HepG2 (cell line): ENCODE results near the gene POLN. TPM values are rescaled to one million over a fixed set of nuclear protein-coding genes. Genes with fewer than 3 reads are reported as not detected.

Experiments used
- ATAC-seq: fragments of 200-7000 bp; cut with Tn5 transposase; 3 replicates; pipeline ENCODE4 v1.9.1; 2020; ENCODE audit warnings: mild to moderate bottlenecking, moderate library complexity
- BruUV-seq: library from RNA; stranded (reverse); fragments of 400-500 nt; replicated peaks from 2 replicates; lab custom pipeline; 2021; lab: Mats Ljungman, UMichigan
- CTCF ChIA-PET: fragments of 300-600 bp; formaldehyde crosslinking; extraction: SDS; loops from one replicate; lab custom pipeline; 2021; ENCODE audit warnings: low total read pairs, inconsistent platforms, low intra/inter-chr PET ratio; lab: Yijun Ruan, JAX
- POLR2A ChIA-PET: fragments of 350-600 bp; sonication (Branson Sonifier 250); formaldehyde crosslinking; loops from one replicate; lab custom pipeline; 2020; ENCODE audit warnings: antibody characterized with exemption, inconsistent platforms; lab: Yijun Ruan, JAX
- DNase-seq: peaks from one replicate; pipeline ENCODE4 v3.0.0-alpha.2; 2015; ENCODE audit warnings: low spot score
- FAIRE-seq: peaks from 3 replicates; lab custom pipeline; 2011; peaks lifted over from hg19 to GRCh38; lab: Jason Lieb, UNC
- H2AFZ ChIP-seq: one replicate; pipeline ENCODE4 v1.6.1; 2011; ENCODE audit warnings: low read length, inconsistent platforms
- H3K27ac ChIP-seq: fragments of 300-600 bp; 3 replicates; pipeline ENCODE4 v1.8.0; 2011; ENCODE audit warnings: mixed run types, mild to moderate bottlenecking, mixed read lengths, low read length, inconsistent platforms; ENCODE audit not compliant: insufficient read depth; ENCODE audit errors: extremely low read length
- H3K27me3 ChIP-seq, 2 experiments: fragments of 200-600 bp in 1 of 2; 2 replicates in 1 of 2; 3 replicates in 1 of 2; pipeline versions ENCODE4 v1.6.0 to v1.8.0; 2011; ENCODE audit warnings: low read length in 2 of 2, mild to moderate bottlenecking in 2 of 2, moderate library complexity in 2 of 2, inconsistent platforms in 1 of 2; ENCODE audit not compliant: insufficient read depth in 2 of 2, control insufficient read depth in 1 of 2
- H3K36me3 ChIP-seq, 2 experiments: fragments of 200-600 bp in 1 of 2; replicated peaks in 1 of 2; 2 replicates in 1 of 2; 3 replicates in 1 of 2; pipeline versions ENCODE4 v1.5.1 to v1.8.0; 2011; ENCODE audit warnings: low read length in 2 of 2, inconsistent platforms in 1 of 2; ENCODE audit not compliant: insufficient read depth in 2 of 2, control insufficient read depth in 1 of 2
- H3K4me1 ChIP-seq: 2 replicates; pipeline ENCODE4 v1.5.1; 2012; ENCODE audit warnings: low read length, inconsistent platforms; ENCODE audit not compliant: insufficient read depth
- H3K4me2 ChIP-seq: 2 replicates; pipeline ENCODE4 v1.6.0; 2011; ENCODE audit warnings: low read depth, low read length, inconsistent platforms
- H3K4me3 ChIP-seq, 3 experiments: fragments of 200-600 bp in 1 of 3; sonication (generic), shearing (Covaris generic) in 1 of 3; replicated peaks in 1 of 3; 2 replicates each; pipeline ENCODE4 v1.5.1; 2011 to 2016; ENCODE audit warnings: low read length in 3 of 3, inconsistent platforms in 2 of 3, low read depth in 2 of 3, mild to moderate bottlenecking in 2 of 3, control low read depth in 1 of 3, mixed read lengths in 1 of 3; ENCODE audit not compliant: insufficient read depth in 1 of 3
- H3K79me2 ChIP-seq: one replicate; pipeline ENCODE4 v1.6.1; 2011; ENCODE audit warnings: low read length, inconsistent platforms; ENCODE audit not compliant: insufficient read depth
- H3K9ac ChIP-seq: 2 replicates; pipeline ENCODE4 v1.6.0; 2011; ENCODE audit warnings: mild to moderate bottlenecking, low read depth, low read length, inconsistent platforms; ENCODE audit not compliant: insufficient read depth
- H3K9me3 ChIP-seq: 2 replicates; pipeline ENCODE4 v1.5.1; 2012; ENCODE audit warnings: mild to moderate bottlenecking, low read length
- H4K20me1 ChIP-seq: 2 replicates; pipeline ENCODE4 v1.6.0; 2011; ENCODE audit warnings: inconsistent platforms, mild to moderate bottlenecking, low read length, moderate library complexity; ENCODE audit not compliant: insufficient read depth
- AGO2 ChIP-seq: fragments of 200-400 bp; formaldehyde crosslinking; optimal IDR thresholded peaks from 2 replicates; pipeline ENCODE3; 2017; ENCODE audit warnings: mild to moderate bottlenecking, low read depth, low read length, moderate library complexity
- FOXK2 ChIP-seq: fragments of 450-650 bp; IDR thresholded peaks from 2 replicates; pipeline ENCODE4 v1.6.1; 2016
- HNRNPL ChIP-seq: fragments of 200-400 bp; formaldehyde crosslinking; IDR thresholded peaks from 2 replicates; pipeline ENCODE4 v1.6.1; 2017; ENCODE audit warnings: mild to moderate bottlenecking, low read depth, low read length
- KLF12 ChIP-seq: sonication (generic); formaldehyde crosslinking; IDR thresholded peaks from 2 replicates; pipeline ENCODE4 v1.4.0; 2020; ENCODE audit warnings: missing genetic modification reagents, borderline replicate concordance
- MLLT10 ChIP-seq: sonication (generic); formaldehyde crosslinking; IDR thresholded peaks from 2 replicates; pipeline ENCODE4 v1.4.0; 2020; ENCODE audit warnings: missing genetic modification reagents
- PLRG1 ChIP-seq: fragments of 450-650 bp; conservative IDR thresholded peaks from 2 replicates; pipeline ENCODE4 v1.6.1; 2016
- ZNF101 ChIP-seq: sonication (generic); formaldehyde crosslinking; IDR thresholded peaks from 2 replicates; pipeline ENCODE4 v1.4.0; 2020; ENCODE audit warnings: mild to moderate bottlenecking, low read depth, missing genetic modification reagents, borderline replicate concordance
- ZNF138 ChIP-seq: sonication (generic); formaldehyde crosslinking; IDR thresholded peaks from 2 replicates; pipeline ENCODE4 v1.5.0; 2020; ENCODE audit warnings: mild to moderate bottlenecking, low read depth, missing genetic modification reagents
- ZNF224 ChIP-seq: sonication (generic); formaldehyde crosslinking; IDR thresholded peaks from 2 replicates; pipeline ENCODE4 v1.5.0; 2020; ENCODE audit warnings: mild to moderate bottlenecking, missing genetic modification reagents
- ZNF3 ChIP-seq: IDR thresholded peaks from 2 replicates; pipeline ENCODE4 v1.7.0; 2017; ENCODE audit warnings: inconsistent platforms
- ZNF446 ChIP-seq: sonication (generic); formaldehyde crosslinking; IDR thresholded peaks from 2 replicates; pipeline ENCODE4 v1.5.0; 2020; ENCODE audit warnings: mild to moderate bottlenecking, missing genetic modification reagents
- WGBS: methylation state at CpG from one replicate; pipeline ENCODE4 v1.1.6; 2017; ENCODE audit warnings: low lambda C conversion rate; 5-methylcytosine and 5-hydroxymethylcytosine counted together
- in situ Hi-C: cut with HindIII; loops from 2 replicates; pipeline ENCODE4 v1.10.0; 2017; ENCODE audit warnings: low pct_unique_long_range_greater_than_20kb; ENCODE audit not compliant: extremely low pct_ligation_motif_present
- intact Hi-C: fragments of 100-400 bp; cut with micrococcal nuclease; formaldehyde crosslinking; loops from one replicate; pipeline ENCODE4 v1.10.0; 2022; ENCODE audit not compliant: unreplicated experiment
- polyA plus RNA-seq, 8 experiments: library from polyadenylated mRNA; depleted of rRNA in 3 of 8; stranded (reverse) in 7 of 8; unstranded in 1 of 8; fragments of >200 nt; fragmentation: Illumina TruSeq in 4 of 8; extraction: Trizol in 4 of 8; gene quantifications; 2 replicates each; pipeline versions ENCODE4 v1.2.1 to v1.2.3, GENCODE V29; 2011 to 2016; ENCODE audit warnings: low read depth in 4 of 8, missing spikeins in 1 of 8, mixed read lengths in 1 of 8; ENCODE audit not compliant: insufficient read depth in 1 of 8
- total RNA-seq, 5 experiments: library from RNA; depleted of rRNA; stranded (reverse); fragments of >200 nt; fragmentation: Illumina TruSeq; extraction: Trizol; gene quantifications; 2 replicates each; pipeline ENCODE4 v1.2.3, GENCODE V29; 2016; ENCODE audit warnings: low read depth in 1 of 5
- TF ChIP-seq, protein P1 (sequence below): sonication (generic); formaldehyde crosslinking; IDR thresholded peaks from 2 replicates; pipeline ENCODE4 v1.5.0; 2020; ENCODE audit warnings: missing genetic modification reagents
- TF ChIP-seq, protein P2 (sequence below): sonication (generic); formaldehyde crosslinking; IDR thresholded peaks from 2 replicates; pipeline ENCODE4 v1.4.0; 2020; ENCODE audit warnings: missing genetic modification reagents, mild to moderate bottlenecking, borderline replicate concordance
- TF ChIP-seq, protein P3 (sequence below): sonication (generic); formaldehyde crosslinking; IDR thresholded peaks from 2 replicates; pipeline ENCODE4 v1.9.0; 2021; ENCODE audit warnings: missing genetic modification reagents, mild to moderate bottlenecking, borderline replicate concordance

The POLN gene
- total and polyA plus RNA-seq, 2 of the 13 experiments (the other 11 are each of a cell fraction or from before 2014, with no cell fraction given): 0.93 to 1.5 TPM

DNA sequence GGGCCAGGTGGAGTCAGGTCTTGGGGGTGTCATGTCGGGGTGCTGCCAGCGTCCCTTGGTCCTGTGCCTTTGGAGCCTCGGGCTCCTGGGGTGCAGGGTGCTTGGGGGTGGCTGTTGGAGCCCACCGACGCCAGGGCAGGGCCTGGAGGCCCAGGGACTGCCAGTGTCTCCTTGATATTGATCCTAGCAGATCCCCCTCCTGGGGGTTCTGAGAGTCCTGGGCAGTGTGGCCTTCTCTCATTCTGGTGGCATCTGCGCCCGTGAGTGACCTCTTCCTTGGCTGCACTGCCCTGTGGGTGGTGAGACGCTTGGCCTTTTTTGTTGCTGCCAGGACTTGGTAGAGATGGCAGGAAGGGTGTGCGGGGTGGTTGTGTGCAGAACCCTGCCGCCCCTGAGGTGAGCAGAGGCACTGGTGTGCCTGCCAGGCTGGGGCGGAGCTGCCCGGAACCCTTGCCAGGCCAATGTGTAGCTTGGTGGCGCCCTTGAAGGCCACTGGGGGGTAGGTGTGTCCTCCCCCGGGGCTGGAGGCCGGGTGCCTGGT lies 175.8 kb downstream of the POLN start:
- BruUV-seq: no TSS peak
- H3K79me2 ChIP-seq: no peaks in the 10 kb centered on the region

DNA sequence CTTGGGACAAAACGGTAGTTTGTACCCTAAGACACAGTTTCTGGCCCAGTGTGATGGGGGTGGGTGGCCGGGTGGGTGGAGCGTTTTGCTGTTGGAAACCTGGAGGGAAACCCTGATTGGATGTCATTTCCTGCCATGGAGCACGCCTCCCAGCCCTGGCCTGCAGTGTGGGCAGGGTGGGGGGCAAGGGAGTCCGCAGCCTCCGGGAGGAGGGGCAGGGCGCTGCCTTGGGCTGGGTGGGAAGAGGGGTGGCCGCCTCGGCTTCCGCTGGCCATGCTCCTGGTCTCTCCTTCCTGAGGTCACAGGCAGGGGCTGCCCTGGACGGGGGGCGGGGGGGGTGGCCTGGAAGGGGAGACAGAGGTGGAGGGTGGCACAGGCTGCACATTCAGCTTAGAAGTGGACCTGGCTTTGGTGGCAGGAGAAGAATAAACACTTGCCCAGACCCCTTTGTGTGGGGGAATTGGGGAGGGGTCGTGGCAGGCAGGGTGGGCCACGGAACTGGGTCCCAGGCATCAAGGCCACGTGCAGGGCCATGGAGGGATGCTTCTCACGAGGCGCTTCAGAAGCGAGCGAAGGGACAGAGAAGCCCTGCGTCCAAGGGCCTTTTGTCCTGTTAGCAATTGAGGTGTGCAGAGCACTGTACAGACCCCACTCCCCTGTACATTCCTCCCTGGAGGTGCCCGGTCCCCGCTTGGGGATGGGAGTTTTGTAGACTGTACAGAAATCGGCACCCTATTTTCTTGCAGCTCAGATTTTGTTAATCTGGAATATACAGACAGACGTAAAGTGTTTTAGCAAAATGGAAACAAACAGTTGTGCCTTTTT lies 176.6 kb downstream of the POLN start:
- WGBS: 57% methylated on average over 14 of the region's 24 CpGs
- Histone ChIP-seq H3K79me2 (no peaks in the 10 kb centered on the region), H4K20me1 (no peaks in the 10 kb centered on the region), H3K4me3 (no peak overlapping the region), H2AFZ (no peak overlapping the region), H3K27me3 (no peaks in the 10 kb centered on the region), H3K9me3 (no peaks in the 10 kb centered on the region), H3K36me3 (no peaks in the 10 kb centered on the region), H3K9ac (no peak overlapping the region), H3K27ac (no peak overlapping the region), H3K4me2 (no peak overlapping the region), H3K4me1 (peaks cover 61% of the 10 kb centered on the region)
- ChIA-PET POLR2A (no interaction called here), CTCF (no interaction called here)
- intact Hi-C loops: no loop called here
- TF ChIP-seq MLLT10 (CRISPR knock-in tag): no peak
- TF ChIP-seq PLRG1: no peak
- TF ChIP-seq FOXK2: no peak
- TF ChIP-seq, protein P1, sequence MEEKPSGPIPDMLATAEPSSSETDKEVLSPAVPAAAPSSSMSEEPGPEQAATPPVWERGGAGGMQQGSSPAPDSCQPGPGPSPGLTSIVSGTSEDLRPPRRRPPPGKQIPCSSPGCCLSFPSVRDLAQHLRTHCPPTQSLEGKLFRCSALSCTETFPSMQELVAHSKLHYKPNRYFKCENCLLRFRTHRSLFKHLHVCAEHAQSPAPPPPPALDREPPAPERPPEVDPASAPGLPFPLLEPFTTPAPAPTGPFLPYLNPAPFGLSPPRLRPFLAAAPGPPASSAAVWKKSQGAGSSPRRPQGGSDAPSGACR (CRISPR knock-in tag): no peak
- no peak for TF ChIP-seq KLF12
- no peak for TF ChIP-seq ZNF224 (CRISPR knock-in tag)
- no peak for TF ChIP-seq ZNF3 (CRISPR knock-in tag)
- no peak for TF ChIP-seq ZNF138 (CRISPR knock-in tag)
- no peak for TF ChIP-seq ZNF446
- TF ChIP-seq, protein P2, sequence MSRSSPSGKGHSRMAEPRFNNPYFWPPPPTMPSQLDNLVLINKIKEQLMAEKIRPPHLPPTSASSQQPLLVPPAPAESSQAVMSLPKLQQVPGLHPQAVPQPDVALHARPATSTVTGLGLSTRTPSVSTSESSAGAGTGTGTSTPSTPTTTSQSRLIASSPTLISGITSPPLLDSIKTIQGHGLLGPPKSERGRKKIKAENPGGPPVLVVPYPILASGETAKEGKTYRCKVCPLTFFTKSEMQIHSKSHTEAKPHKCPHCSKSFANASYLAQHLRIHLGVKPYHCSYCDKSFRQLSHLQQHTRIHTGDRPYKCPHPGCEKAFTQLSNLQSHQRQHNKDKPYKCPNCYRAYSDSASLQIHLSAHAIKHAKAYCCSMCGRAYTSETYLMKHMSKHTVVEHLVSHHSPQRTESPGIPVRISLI: no peak
- TF ChIP-seq, protein P3, sequence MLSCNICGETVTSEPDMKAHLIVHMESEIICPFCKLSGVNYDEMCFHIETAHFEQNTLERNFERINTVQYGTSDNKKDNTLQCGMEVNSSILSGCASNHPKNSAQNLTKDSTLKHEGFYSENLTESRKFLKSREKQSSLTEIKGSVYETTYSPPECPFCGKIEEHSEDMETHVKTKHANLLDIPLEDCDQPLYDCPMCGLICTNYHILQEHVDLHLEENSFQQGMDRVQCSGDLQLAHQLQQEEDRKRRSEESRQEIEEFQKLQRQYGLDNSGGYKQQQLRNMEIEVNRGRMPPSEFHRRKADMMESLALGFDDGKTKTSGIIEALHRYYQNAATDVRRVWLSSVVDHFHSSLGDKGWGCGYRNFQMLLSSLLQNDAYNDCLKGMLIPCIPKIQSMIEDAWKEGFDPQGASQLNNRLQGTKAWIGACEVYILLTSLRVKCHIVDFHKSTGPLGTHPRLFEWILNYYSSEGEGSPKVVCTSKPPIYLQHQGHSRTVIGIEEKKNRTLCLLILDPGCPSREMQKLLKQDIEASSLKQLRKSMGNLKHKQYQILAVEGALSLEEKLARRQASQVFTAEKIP (CRISPR knock-in tag): no peak
- ATAC-seq (no peak), FAIRE-seq (no peak), DNase-seq (no peak)
- BruUV-seq: no TSS peak
- in situ Hi-C loops: no loop called here

More for the DNA sequence above, 175.8 kb downstream of the POLN start:
- ChIA-PET CTCF (no interaction called here), POLR2A (no interaction called here)
- no peaks in the 10 kb centered on the region for H3K36me3 ChIP-seq
- TF ChIP-seq ZNF101 (CRISPR knock-in tag): no peak
- TF ChIP-seq HNRNPL: peak; percentile 62; the same call in 1 of the 2 replicates
- peak; percentile 35 for TF ChIP-seq AGO2
- intact Hi-C loops: no loop called here
- 58% methylated on average over 6 of the region's 15 CpGs for WGBS
- H3K4me3 ChIP-seq: no peak overlapping the region
- FAIRE-seq (no peak), ATAC-seq (no peak), DNase-seq (no peak)
- H4K20me1 ChIP-seq: no peaks in the 10 kb centered on the region
- no peak overlapping the region for H2AFZ ChIP-seq
- H3K27ac ChIP-seq: no peak overlapping the region
- H3K27me3 ChIP-seq: no peaks in the 10 kb centered on the region
- H3K9ac ChIP-seq: no peak overlapping the region
- in situ Hi-C loops: no loop called here
- H3K9me3 ChIP-seq: no peaks in the 10 kb centered on the region
- H3K4me2 ChIP-seq: peak overlapping the region; percentile 32; the same call in 1 of the 2 replicates
- H3K4me1 ChIP-seq: peaks cover 62% of the 10 kb centered on the region
